ENCODE results near the gene CTNNBL1. TPM values are rescaled to one million over a fixed set of nuclear protein-coding genes. Genes with fewer than 3 reads are reported as not detected.

CTNNBL1 gene
- total RNA-seq, 1 donor from 2014 or later = 41.3 TPM

GRCh38 chr20:37729452-37729851, 35.6 kb downstream of the CTNNBL1 start:
- intact Hi-C loops (cut with DNase I) = no loop called here
- no peak for ATAC-seq
- no peak for DNase-seq (ENCODE audit: low spot score)

GRCh38 chr20:37729909-37730308, 36.1 kb downstream of the CTNNBL1 start:
- intact Hi-C loops (cut with DNase I) = no loop called here

GRCh38 chr20:37733416-37733815, 39.6 kb downstream of the CTNNBL1 start:
- DNase-seq (ENCODE audit: low spot score) (no peak), ATAC-seq (no peak)
- intact Hi-C loops (cut with DNase I) = no loop called here

More at GRCh38 chr20:37729909-37730308, 36.1 kb downstream of the CTNNBL1 start:
- ATAC-seq = no peak
- DNase-seq (ENCODE audit: low spot score) = no peak

GRCh38 chr20:37734228-37734985, 40.6 kb downstream of the CTNNBL1 start:
- intact Hi-C loops (cut with DNase I) = no loop called here
- DNase-seq (ENCODE audit: low spot score) (no peak), ATAC-seq (no peak)

GRCh38 chr20:37735541-37735940, 41.7 kb downstream of the CTNNBL1 start:
- DNase-seq (ENCODE audit: low spot score) = no peak
- no peak for ATAC-seq
- intact Hi-C loops (cut with DNase I) = no loop called here

GRCh38 chr20:37736132-37736531, 42.3 kb downstream of the CTNNBL1 start:
- DNase-seq (ENCODE audit: low spot score) (no peak), ATAC-seq (no peak)
- intact Hi-C loops (cut with DNase I) = no loop called here

- ATAC-seq (no peak), DNase-seq (ENCODE audit: low spot score) (no peak)
- intact Hi-C loops (cut with DNase I) = no loop called here
Measured at GRCh38 chr20:37737826-37738420, 44.1 kb downstream of the CTNNBL1 start.

GRCh38 chr20:37741055-37741454, 47.2 kb downstream of the CTNNBL1 start:
- ATAC-seq = no peak
- no peak for DNase-seq (ENCODE audit: low spot score)
- intact Hi-C loops (cut with DNase I) = no loop called here

GRCh38 chr20:37741570-37741969, 47.7 kb downstream of the CTNNBL1 start:
- DNase-seq (ENCODE audit: low spot score) (no peak), ATAC-seq (peak; percentile 32)
- intact Hi-C loops (cut with DNase I) = no loop called here

- no peak for ATAC-seq
- DNase-seq (ENCODE audit: low spot score) = no peak
- intact Hi-C loops (cut with DNase I) = no loop called here
Measured at GRCh38 chr20:37742131-37742530, 48.3 kb downstream of the CTNNBL1 start.

- intact Hi-C loops (cut with DNase I) = no loop called here
- DNase-seq (ENCODE audit: low spot score) (no peak), ATAC-seq (no peak)
Measured at GRCh38 chr20:37744347-37744746, 50.5 kb downstream of the CTNNBL1 start.

- ATAC-seq = no peak
- intact Hi-C loops (cut with DNase I) = no loop called here
- no peak for DNase-seq (ENCODE audit: low spot score)
Measured at GRCh38 chr20:37745553-37745952, 51.7 kb downstream of the CTNNBL1 start.

- intact Hi-C loops (cut with DNase I) = no loop called here
- DNase-seq (ENCODE audit: low spot score) (no peak), ATAC-seq (no peak)
Measured at GRCh38 chr20:37748015-37748414, 54.2 kb downstream of the CTNNBL1 start.

GRCh38 chr20:37749218-37749617, 55.4 kb downstream of the CTNNBL1 start:
- intact Hi-C loops (cut with DNase I) = no loop called here
- DNase-seq (ENCODE audit: low spot score) (no peak), ATAC-seq (no peak)

GRCh38 chr20:37749620-37750403, 56.0 kb downstream of the CTNNBL1 start:
- no peak for ATAC-seq
- intact Hi-C loops (cut with DNase I) = no loop called here
- DNase-seq (ENCODE audit: low spot score) = no peak

GRCh38 chr20:37755665-37756064, 61.8 kb downstream of the CTNNBL1 start:
- ATAC-seq = no peak
- intact Hi-C loops (cut with DNase I) = no loop called here
- DNase-seq (ENCODE audit: low spot score) = no peak

- DNase-seq (ENCODE audit: low spot score) (no peak), ATAC-seq (no peak)
- intact Hi-C loops (cut with DNase I) = no loop called here
Measured at GRCh38 chr20:37756234-37756633, 62.4 kb downstream of the CTNNBL1 start.

- no peak for DNase-seq (ENCODE audit: low spot score)
- ATAC-seq = no peak
- intact Hi-C loops (cut with DNase I) = no loop called here
Measured at GRCh38 chr20:37757550-37757949, 63.7 kb downstream of the CTNNBL1 start.

GRCh38 chr20:37758332-37758731, 64.5 kb downstream of the CTNNBL1 start:
- intact Hi-C loops (cut with DNase I) = no loop called here
- DNase-seq (ENCODE audit: low spot score) (no peak), ATAC-seq (no peak)

GRCh38 chr20:37759052-37759553, 65.3 kb downstream of the CTNNBL1 start:
- intact Hi-C loops (cut with DNase I) = no loop called here
- no peak for DNase-seq (ENCODE audit: low spot score)
- no peak for ATAC-seq
